Sigmoid colon (tissue), 7 donors: ENCODE results near the gene PHF21A. TPM values are rescaled to one million over a fixed set of nuclear protein-coding genes. Genes with fewer than 3 reads are reported as not detected.

Experiments
- DNase-seq: peaks from one replicate; pipeline ENCODE4 v3.0.0-alpha.2; 2019
- H3K27ac ChIP-seq, 4 donors: fragments of 200-600 bp; sonication (generic); one replicate each; pipeline ENCODE4 v1.5.1; 2016 to 2019; ENCODE audit warnings: mild to moderate bottlenecking in 1 of 4
- H3K27me3 ChIP-seq, 3 donors: fragments of 200-600 bp; sonication (generic); one replicate each; pipeline ENCODE4 v1.5.1; 2019; ENCODE audit warnings: mild to moderate bottlenecking in 1 of 3
- H3K36me3 ChIP-seq, 4 donors: fragments of 200-600 bp; sonication (generic); one replicate each; pipeline ENCODE4 v1.5.1; 2016 to 2019
- H3K4me1 ChIP-seq, 4 donors: fragments of 200-600 bp; sonication (generic); one replicate each; pipeline ENCODE4 v1.5.1; 2017 to 2019
- H3K4me3 ChIP-seq, 4 donors: fragments of 200-600 bp; sonication (generic); one replicate each; pipeline ENCODE4 v1.5.1; 2017 to 2019; ENCODE audit warnings: mild to moderate bottlenecking in 2 of 4, moderate library complexity in 1 of 4
- H3K9me3 ChIP-seq, 4 donors: fragments of 200-600 bp in 3 of 4; sonication (generic) in 3 of 4; one replicate each; pipeline versions ENCODE4 v1.5.1 to v1.6.1; 2013 to 2019
- CTCF ChIP-seq, 4 experiments: fragments of 450-650 bp in 3 of 4; fragments of 200-600 bp in 1 of 4; IDR thresholded peaks; one replicate each; pipeline ENCODE4 v1.5.1; 2016 to 2019; ENCODE audit warnings: antibody characterized with exemption in 4 of 4, mild to moderate bottlenecking in 3 of 4, moderate library complexity in 2 of 4
- EP300 ChIP-seq, 4 donors: sonication (generic); formaldehyde crosslinking; IDR thresholded peaks; one replicate each; pipeline ENCODE4 v1.6.1; 2017; ENCODE audit warnings: antibody characterized with exemption in 4 of 4
- POLR2A ChIP-seq, 2 donors: fragments of 450-650 bp; IDR thresholded peaks; one replicate each; pipeline ENCODE4 v1.6.1; 2016; ENCODE audit warnings: antibody characterized with exemption in 2 of 2, mild to moderate bottlenecking in 2 of 2, moderate library complexity in 2 of 2
- POLR2AphosphoS5 ChIP-seq, 4 donors: sonication (generic); formaldehyde crosslinking; IDR thresholded peaks; one replicate each; pipeline ENCODE4 v1.6.1; 2017; ENCODE audit warnings: antibody characterized with exemption in 4 of 4
- WGBS, 2 donors: extraction: QIAGEN DNeasy Blood & Tissue Kit; methylation state at CpG; one replicate each; pipeline ENCODE4 v1.1.7; 2013; 5-methylcytosine and 5-hydroxymethylcytosine counted together
- intact Hi-C: fragments of 100-400 bp; cut with DNase I; formaldehyde crosslinking; loops from one replicate; pipeline ENCODE4 v1.15.1; 2023
- polyA plus RNA-seq, 3 donors: library from polyadenylated mRNA; stranded (reverse); fragments of 200-250 nt; gene quantifications; one replicate each; pipeline ENCODE4 v1.2.3, GENCODE V29; 2013
- total RNA-seq, 4 donors: library from RNA; depleted of rRNA; stranded (reverse); fragments of >200 nt; gene quantifications; one replicate each; pipeline ENCODE4 v1.1.0, GENCODE V29; 2016
- donor health status: healthy with polysubstance abuse.
- donor health status: Bipolar disorder and iron deficiency.
- donor health status: healthy.

PHF21A gene
- total and polyA plus RNA-seq, 7 donors: 5.3 to 58.6 (median 30.3) TPM

GRCh38 chr11:45988921-45989320 is 132.3 kb downstream of the PHF21A start:
- no peak for DNase-seq
- 27 to 81% methylated on average over 1 of the region's 1 CpG for WGBS, 2 donors
- H3K36me3 ChIP-seq: no peaks in the 10 kb centered on the region
- no peak overlapping the region for H3K27ac ChIP-seq
- TF ChIP-seq CTCF (IDR thresholded peaks at IDR 0.05) (no peak), POLR2A (IDR thresholded peaks at IDR 0.05) (no peak), POLR2AphosphoS5 (IDR thresholded peaks at IDR 0.05) (no peak), EP300 (IDR thresholded peaks at IDR 0.05) (no peak)
- H3K27me3 ChIP-seq: no peaks in the 10 kb centered on the region
- H3K4me3 ChIP-seq: no peak overlapping the region
- intact Hi-C loops: no loop called here
- H3K4me1 ChIP-seq: peaks cover 0 to 21% (median 13%) of the 10 kb centered on the region in 4 donors
- H3K9me3 ChIP-seq: no peaks in the 10 kb centered on the region

- DNase-seq: no peak
- Histone ChIP-seq H3K27ac (no peak overlapping the region), H3K4me3 (no peak overlapping the region), H3K27me3 (no peaks in the 10 kb centered on the region), H3K9me3 (no peaks in the 10 kb centered on the region), H3K4me1 (peaks cover 0 to 20% (median 19%) of the 10 kb centered on the region in 4 donors), H3K36me3 (no peaks in the 10 kb centered on the region)
- WGBS, 2 donors: 94 to 96% methylated on average over 1 of the region's 1 CpG
- intact Hi-C loops: no loop called here
- no peak for TF ChIP-seq EP300 (IDR thresholded peaks at IDR 0.05)
- no peak for TF ChIP-seq CTCF (IDR thresholded peaks at IDR 0.05)
- TF ChIP-seq POLR2A (IDR thresholded peaks at IDR 0.05): no peak
- no peak for TF ChIP-seq POLR2AphosphoS5 (IDR thresholded peaks at IDR 0.05)
Measured at GRCh38 chr11:45985212-45985611, 136.0 kb downstream of the PHF21A start.

GRCh38 chr11:45984192-45984591 is 137.1 kb downstream of the PHF21A start:
- 94% methylated on average over 9 of the region's 9 CpGs for WGBS, 2 donors
- no peak for DNase-seq

GRCh38 chr11:45983471-45983845 is 137.8 kb downstream of the PHF21A start:
- Histone ChIP-seq H3K36me3 (peaks cover 0 to 14% (median 8%) of the 10 kb centered on the region in 4 donors), H3K27me3 (no peaks in the 10 kb centered on the region), H3K27ac (no peak overlapping the region), H3K4me1 (peaks cover 0 to 20% (median 19%) of the 10 kb centered on the region in 4 donors), H3K4me3 (no peak overlapping the region), H3K9me3 (no peaks in the 10 kb centered on the region)
- TF ChIP-seq POLR2A (IDR thresholded peaks at IDR 0.05): no peak
- no peak for TF ChIP-seq EP300 (IDR thresholded peaks at IDR 0.05)
- no peak for TF ChIP-seq CTCF (IDR thresholded peaks at IDR 0.05)
- TF ChIP-seq POLR2AphosphoS5 (IDR thresholded peaks at IDR 0.05): no peak
- 89 to 92% methylated on average over 4 of the region's 4 CpGs for WGBS, 2 donors
- intact Hi-C loops: no loop called here
- DNase-seq: no peak

More at GRCh38 chr11:45984192-45984591, 137.1 kb downstream of the PHF21A start:
- Histone ChIP-seq H3K4me1 (peaks cover 0 to 20% (median 19%) of the 10 kb centered on the region in 4 donors), H3K4me3 (no peak overlapping the region), H3K36me3 (peaks cover 0 to 7% (median 2%) of the 10 kb centered on the region in 4 donors), H3K27me3 (no peaks in the 10 kb centered on the region), H3K27ac (no peak overlapping the region), H3K9me3 (no peaks in the 10 kb centered on the region)
- TF ChIP-seq POLR2AphosphoS5 (IDR thresholded peaks at IDR 0.05) (no peak), POLR2A (IDR thresholded peaks at IDR 0.05) (no peak), CTCF (IDR thresholded peaks at IDR 0.05) (no peak), EP300 (IDR thresholded peaks at IDR 0.05) (no peak)
- intact Hi-C loops: no loop called here
